H9 (cell line): Measurements from ENCODE around the gene SYNGR1. TPM values are rescaled to one million over a fixed set of nuclear protein-coding genes. Genes with fewer than 3 reads are reported as not detected.

Experiments
- DNase-seq: peaks from one replicate; pipeline ENCODE4 v3.0.0-alpha.2; 2017
- H2AFZ ChIP-seq: one replicate; pipeline ENCODE4 v1.6.1; 2013; ENCODE audit warnings: mild to moderate bottlenecking, low read length, control low read depth, moderate library complexity
- H2AK5ac ChIP-seq: 2 replicates; pipeline ENCODE4 v1.6.1; 2013; ENCODE audit warnings: low read length, control low read depth, mixed read lengths; ENCODE audit not compliant: insufficient read length
- H2BK120ac ChIP-seq: one replicate; pipeline ENCODE4 v1.6.1; 2013; ENCODE audit warnings: low read depth, mild to moderate bottlenecking, low read length, control low read depth, inconsistent platforms; ENCODE audit not compliant: poor library complexity, severe bottlenecking
- H2BK12ac ChIP-seq: 2 replicates; pipeline ENCODE4 v1.6.1; 2013; ENCODE audit warnings: low read length, control low read depth, mixed read lengths, low read depth; ENCODE audit not compliant: insufficient read length
- H2BK15ac ChIP-seq: 2 replicates; pipeline ENCODE4 v1.6.1; 2013; ENCODE audit warnings: low read depth, low read length, control low read depth
- H2BK20ac ChIP-seq: one replicate; pipeline ENCODE4 v1.6.1; 2013; ENCODE audit warnings: low read depth, mild to moderate bottlenecking, low read length, control low read depth, inconsistent platforms; ENCODE audit not compliant: poor library complexity, severe bottlenecking
- H2BK5ac ChIP-seq: 2 replicates; pipeline ENCODE4 v1.6.1; 2013; ENCODE audit warnings: low read length, control low read depth, mixed read lengths; ENCODE audit not compliant: insufficient read length
- H3K14ac ChIP-seq: 2 replicates; pipeline ENCODE4 v1.6.1; 2013; ENCODE audit warnings: low read length, control low read depth; ENCODE audit not compliant: insufficient read depth
- H3K18ac ChIP-seq: 2 replicates; pipeline ENCODE4 v1.6.1; 2013; ENCODE audit warnings: low read depth, mild to moderate bottlenecking, mixed read lengths, low read length, control low read depth; ENCODE audit not compliant: insufficient read length
- H3K23ac ChIP-seq: 2 replicates; pipeline ENCODE4 v1.6.1; 2013; ENCODE audit warnings: low read length, control low read depth, mixed read lengths, low read depth; ENCODE audit not compliant: insufficient read length
- H3K23me2 ChIP-seq: 2 replicates; pipeline ENCODE4 v1.6.1; 2013; ENCODE audit warnings: low read depth, mild to moderate bottlenecking, mixed read lengths, low read length, control low read depth; ENCODE audit not compliant: insufficient read length, poor library complexity, severe bottlenecking
- H3K27ac ChIP-seq: 2 replicates; pipeline ENCODE4 v1.5.1; 2013; ENCODE audit warnings: low read length, control low read depth, mixed read lengths, low read depth; ENCODE audit not compliant: insufficient read length
- H3K27me3 ChIP-seq: 2 replicates; pipeline ENCODE4 v1.6.1; 2013; ENCODE audit warnings: low read length, control low read depth, inconsistent platforms; ENCODE audit not compliant: insufficient read depth
- H3K4ac ChIP-seq: 2 replicates; pipeline ENCODE4 v1.6.1; 2013; ENCODE audit warnings: low read depth, mild to moderate bottlenecking, control low read depth, inconsistent platforms, low read length, moderate library complexity
- H3K4me1 ChIP-seq: 2 replicates; pipeline ENCODE4 v1.6.1; 2013; ENCODE audit warnings: low read length, control low read depth, inconsistent platforms; ENCODE audit not compliant: insufficient read depth
- H3K4me2 ChIP-seq: 2 replicates; pipeline ENCODE4 v1.6.1; 2013; ENCODE audit warnings: low read length, control low read depth, mixed read lengths; ENCODE audit not compliant: insufficient read length, insufficient read depth
- H3K56ac ChIP-seq: 2 replicates; pipeline ENCODE4 v1.6.1; 2013; ENCODE audit warnings: low read depth, mild to moderate bottlenecking, mixed read lengths, low read length, control low read depth; ENCODE audit not compliant: insufficient read length
- H3K79me1 ChIP-seq: 2 replicates; pipeline ENCODE4 v1.6.1; 2013; ENCODE audit warnings: low read depth, mild to moderate bottlenecking, moderate library complexity, low read length, control low read depth, inconsistent platforms; ENCODE audit not compliant: insufficient read depth, poor library complexity, severe bottlenecking
- H3K79me2 ChIP-seq: 2 replicates; pipeline ENCODE4 v1.6.1; 2013; ENCODE audit warnings: low read length, control low read depth, inconsistent platforms; ENCODE audit not compliant: insufficient read depth
- H3K9ac ChIP-seq: 2 replicates; pipeline ENCODE4 v1.6.1; 2013; ENCODE audit warnings: low read length, control low read depth, mixed read lengths; ENCODE audit not compliant: insufficient read length; ENCODE audit errors: extremely low read depth
- H3K9me3 ChIP-seq: one replicate; pipeline ENCODE4 v1.6.1; 2013; ENCODE audit warnings: low read depth, low read length, inconsistent platforms; ENCODE audit not compliant: control insufficient read depth
- H3T11ph ChIP-seq: one replicate; pipeline ENCODE4 v1.6.1; 2013; ENCODE audit warnings: mild to moderate bottlenecking, low read length, control low read depth, inconsistent platforms
- H4K20me1 ChIP-seq: one replicate; pipeline ENCODE4 v1.6.1; 2013; ENCODE audit not compliant: control insufficient read depth, insufficient read length, insufficient read depth
- H4K5ac ChIP-seq: 2 replicates; pipeline ENCODE4 v1.6.1; 2013; ENCODE audit warnings: low read depth, mild to moderate bottlenecking, mixed read lengths, low read length, control low read depth; ENCODE audit not compliant: insufficient read length
- H4K8ac ChIP-seq: replicated peaks from 2 replicates; pipeline ENCODE4 v1.6.1; 2013; ENCODE audit warnings: low read length, control low read depth, mixed read lengths, low read depth; ENCODE audit not compliant: insufficient read length
- H4K91ac ChIP-seq: 2 replicates; pipeline ENCODE4 v1.6.1; 2013; ENCODE audit warnings: low read depth, mild to moderate bottlenecking, moderate library complexity, mixed read lengths, low read length, control low read depth; ENCODE audit not compliant: insufficient read length
- H3K27ac Mint-ChIP-seq, 3 experiments: 2 replicates in 2 of 3; 3 replicates in 1 of 3; pipeline ENCODE4 v1.8.0; 2020 to 2021; ENCODE audit warnings: mixed read lengths in 3 of 3, mild to moderate bottlenecking in 1 of 3, moderate library complexity in 1 of 3
- H3K27me3 Mint-ChIP-seq: 2 replicates; pipeline ENCODE4 v1.8.0; 2021; ENCODE audit warnings: low read depth, mild to moderate bottlenecking, moderate library complexity, mixed read lengths
- H3K36me3 Mint-ChIP-seq, 3 experiments: 2 replicates in 2 of 3; 3 replicates in 1 of 3; pipeline ENCODE4 v1.8.0; 2020 to 2021; ENCODE audit warnings: low read depth in 3 of 3, mixed read lengths in 3 of 3; ENCODE audit not compliant: insufficient read depth in 1 of 3
- H3K4me1 Mint-ChIP-seq, 2 experiments: 2 replicates each; pipeline ENCODE4 v1.8.0; 2020; ENCODE audit warnings: mixed read lengths in 2 of 2
- H3K4me3 Mint-ChIP-seq, 2 experiments: 2 replicates in 1 of 2; 3 replicates in 1 of 2; pipeline ENCODE4 v1.8.0; 2020 to 2021; ENCODE audit warnings: mild to moderate bottlenecking in 2 of 2, mixed read lengths in 2 of 2, moderate library complexity in 1 of 2
- H3K9me3 Mint-ChIP-seq, 2 experiments: 2 replicates in 1 of 2; 3 replicates in 1 of 2; pipeline ENCODE4 v1.8.0; 2020; ENCODE audit warnings: mild to moderate bottlenecking in 2 of 2, mixed read lengths in 2 of 2, moderate library complexity in 1 of 2
- WGBS: extraction: QIAGEN DNeasy Blood & Tissue Kit; methylation state at CpG from one replicate; pipeline ENCODE4 v1.1.7; 2013; ENCODE audit warnings: missing lambda C conversion rate, low lambda C conversion rate, mixed read lengths; ENCODE audit not compliant: insufficient read length; ENCODE audit errors: extremely low coverage; 5-methylcytosine and 5-hydroxymethylcytosine counted together
- long read RNA-seq: library from polyadenylated mRNA; unstranded; transcript quantifications from one replicate; pipeline ENCODE4 v2.0.0, GENCODE V29; 2020
- total RNA-seq: library from RNA; stranded (reverse); gene quantifications from 2 replicates; pipeline ENCODE4 v1.2.1, GENCODE V29; 2021
- TF ChIP-seq, protein P1 (sequence below): fragments of 200-600 bp; sonication (generic); conservative IDR thresholded peaks from 3 replicates; pipeline ENCODE4 v1.8.0; 2021; ENCODE audit warnings: antibody characterized with exemption, mild to moderate bottlenecking

The SYNGR1 gene, protein sequence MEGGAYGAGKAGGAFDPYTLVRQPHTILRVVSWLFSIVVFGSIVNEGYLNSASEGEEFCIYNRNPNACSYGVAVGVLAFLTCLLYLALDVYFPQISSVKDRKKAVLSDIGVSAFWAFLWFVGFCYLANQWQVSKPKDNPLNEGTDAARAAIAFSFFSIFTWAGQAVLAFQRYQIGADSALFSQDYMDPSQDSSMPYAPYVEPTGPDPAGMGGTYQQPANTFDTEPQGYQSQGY
- total RNA-seq, result 13.2 and 14.3 TPM in 2 replicates
- long read RNA-seq, full-length matches to known transcripts, result 42 of 52 reads
- long read RNA-seq, partial matches to known transcripts, result 5 of 52 reads
- long read RNA-seq, other reads (novel, unspliced or antisense), result 5 of 52 reads

DNA sequence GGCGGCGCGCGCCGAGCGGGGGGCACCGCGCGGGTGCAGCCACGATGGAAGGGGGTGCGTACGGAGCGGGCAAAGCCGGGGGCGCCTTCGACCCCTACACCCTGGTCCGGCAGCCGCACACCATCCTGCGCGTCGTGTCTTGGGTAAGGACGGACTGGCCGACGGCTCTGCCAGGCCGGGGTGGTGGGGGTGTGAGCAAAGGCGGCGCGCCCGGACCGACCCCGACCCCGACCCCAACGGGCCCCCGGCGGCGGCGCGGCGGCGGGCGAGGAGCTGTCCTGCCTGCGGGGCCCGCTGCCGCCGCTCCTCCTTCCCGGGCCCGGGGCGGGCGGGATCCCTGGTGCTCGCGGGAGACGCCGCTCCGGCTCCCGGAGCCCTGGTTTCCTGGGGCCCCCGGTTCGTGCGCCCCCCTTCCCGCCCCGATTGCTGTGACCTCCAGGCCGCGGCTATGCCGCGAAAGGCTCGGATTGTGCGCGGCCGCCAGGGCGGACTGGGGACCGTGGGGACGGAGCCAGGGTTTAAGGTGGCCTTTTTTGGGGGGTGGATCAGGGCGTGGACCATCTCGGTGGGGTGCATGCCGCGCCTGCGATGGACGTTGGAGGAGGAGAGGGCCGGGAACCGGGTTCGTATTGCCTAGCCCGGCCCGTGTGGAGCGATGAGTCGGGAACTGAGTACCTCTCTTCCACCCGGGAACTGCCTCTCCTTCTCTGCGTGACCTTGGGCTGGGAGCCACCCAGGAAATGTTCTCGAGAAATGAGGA lies at the start of gene SYNGR1:
TSS of gene SYNGR1 (plus strand) at position 25 of the 760 bp plus-strand sequence. CDS start at position 45, 20 bp downstream.
- DNase-seq, result no peak
- no peak within 1 kb of the TSS for H3K23ac ChIP-seq
- Mint-ChIP-seq H3K9me3 (no peaks in the 10 kb centered on the region), H3K27ac (no peak within 1 kb of the TSS), H3K36me3 (no peaks in the 10 kb centered on the region; a peak in 1 of 7 replicates), H3K4me1 (peaks cover 15 to 27% of the 10 kb centered on the region in 2 experiments), H3K27me3 (peaks cover 23% of the 10 kb centered on the region), H3K4me3 (peak within 1 kb of the TSS; percentile 72 to 89)
- TF ChIP-seq, protein P1, sequence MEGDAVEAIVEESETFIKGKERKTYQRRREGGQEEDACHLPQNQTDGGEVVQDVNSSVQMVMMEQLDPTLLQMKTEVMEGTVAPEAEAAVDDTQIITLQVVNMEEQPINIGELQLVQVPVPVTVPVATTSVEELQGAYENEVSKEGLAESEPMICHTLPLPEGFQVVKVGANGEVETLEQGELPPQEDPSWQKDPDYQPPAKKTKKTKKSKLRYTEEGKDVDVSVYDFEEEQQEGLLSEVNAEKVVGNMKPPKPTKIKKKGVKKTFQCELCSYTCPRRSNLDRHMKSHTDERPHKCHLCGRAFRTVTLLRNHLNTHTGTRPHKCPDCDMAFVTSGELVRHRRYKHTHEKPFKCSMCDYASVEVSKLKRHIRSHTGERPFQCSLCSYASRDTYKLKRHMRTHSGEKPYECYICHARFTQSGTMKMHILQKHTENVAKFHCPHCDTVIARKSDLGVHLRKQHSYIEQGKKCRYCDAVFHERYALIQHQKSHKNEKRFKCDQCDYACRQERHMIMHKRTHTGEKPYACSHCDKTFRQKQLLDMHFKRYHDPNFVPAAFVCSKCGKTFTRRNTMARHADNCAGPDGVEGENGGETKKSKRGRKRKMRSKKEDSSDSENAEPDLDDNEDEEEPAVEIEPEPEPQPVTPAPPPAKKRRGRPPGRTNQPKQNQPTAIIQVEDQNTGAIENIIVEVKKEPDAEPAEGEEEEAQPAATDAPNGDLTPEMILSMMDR, result no peak
- H3K9me3 ChIP-seq, result no peaks in the 10 kb centered on the region
- peak within 1 kb of the TSS; percentile 59 for H3K4me2 ChIP-seq
- no CpG with 5 or more reads among the region's 87 CpGs for WGBS
- no peak within 1 kb of the TSS for H3K27ac ChIP-seq
- no peak within 1 kb of the TSS for H4K8ac ChIP-seq
- H4K20me1 ChIP-seq, result no peaks in the 10 kb centered on the region
- peak within 1 kb of the TSS; percentile 66; the same call in 1 of the 2 replicates for H3K14ac ChIP-seq
- H2BK120ac ChIP-seq, result no peak within 1 kb of the TSS
- no peak within 1 kb of the TSS for H2BK15ac ChIP-seq
- no peaks in the 10 kb centered on the region for H3K27me3 ChIP-seq
- no peaks in the 10 kb centered on the region for H3K79me1 ChIP-seq
- H3K9ac ChIP-seq, result peak within 1 kb of the TSS; percentile 39
- H3K56ac ChIP-seq, result no peak within 1 kb of the TSS
- no peaks in the 10 kb centered on the region for H3K79me2 ChIP-seq
- H2BK5ac ChIP-seq, result no peak within 1 kb of the TSS
- H4K91ac ChIP-seq, result no peak within 1 kb of the TSS
- no peak within 1 kb of the TSS for H2BK12ac ChIP-seq
- H2BK20ac ChIP-seq, result no peak within 1 kb of the TSS
- H3T11ph ChIP-seq, result no peak within 1 kb of the TSS
- peaks cover 5% of the 10 kb centered on the region; the same call in 1 of the 2 replicates for H3K4me1 ChIP-seq
- H2AK5ac ChIP-seq, result no peak within 1 kb of the TSS
- H3K18ac ChIP-seq, result peak within 1 kb of the TSS; percentile 58
- no peak within 1 kb of the TSS for H4K5ac ChIP-seq
- H3K23me2 ChIP-seq, result peaks cover 6% of the 10 kb centered on the region
- no peak within 1 kb of the TSS for H2AFZ ChIP-seq
- no peak within 1 kb of the TSS for H3K4ac ChIP-seq
